ENCODE data around the gene MR1.
A peak's percentile ranks its signal among the peaks of the same experiment; 100 is the strongest.

MR1 gene

GRCh38 chr1:181083842-181084605, 50.2 kb downstream of the MR1 start:
- no peak overlapping the region for H2AFZ ChIP-seq (ENCODE audit: low read depth, low read length)
- H3K4me1 ChIP-seq (ENCODE audit: insufficient read depth, low read length) = peaks cover 6% of the 10 kb centered on the region
- H3K36me3 ChIP-seq (ENCODE audit: insufficient read depth, low read length) = no peaks in the 10 kb centered on the region
- no peak overlapping the region for H3K4me3 ChIP-seq (ENCODE audit: low read length)
- no peaks in the 10 kb centered on the region for H3K27me3 ChIP-seq (ENCODE audit: insufficient read depth, low read length)
- no peaks in the 10 kb centered on the region for H3K9me3 ChIP-seq (ENCODE audit: low read length)

- Histone ChIP-seq H3K4me3 (ENCODE audit: low read length) (no peak overlapping the region), H3K27me3 (ENCODE audit: insufficient read depth, low read length) (no peaks in the 10 kb centered on the region), H3K4me1 (ENCODE audit: insufficient read depth, low read length) (peaks cover 6% of the 10 kb centered on the region), H3K9me3 (ENCODE audit: low read length) (no peaks in the 10 kb centered on the region), H2AFZ (ENCODE audit: low read depth, low read length) (no peak overlapping the region), H3K36me3 (ENCODE audit: insufficient read depth, low read length) (no peaks in the 10 kb centered on the region)
These were observed 50.8 kb downstream of the MR1 start for GRCh38 chr1:181084606-181084969.

DNA sequence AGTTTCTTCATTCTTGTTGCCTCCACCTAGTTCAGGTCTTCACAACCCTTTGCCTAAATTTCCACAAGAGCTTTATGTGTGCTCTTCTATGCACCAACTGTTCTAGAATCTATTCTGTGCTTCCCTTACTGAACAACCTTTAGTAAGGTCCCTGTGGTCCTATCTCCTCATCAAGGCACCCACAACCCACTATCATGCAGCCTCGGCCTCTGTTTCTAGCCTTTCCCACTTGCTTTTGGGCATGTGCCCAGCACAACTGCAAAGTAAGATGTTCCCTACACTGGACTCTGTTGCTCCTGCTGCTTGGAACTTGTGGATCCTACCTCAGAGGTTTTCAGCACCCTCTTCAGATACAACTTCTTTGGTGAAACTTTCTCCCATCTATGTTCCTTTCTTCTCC, 52.3 kb downstream of the MR1 start:
- Histone ChIP-seq H3K4me3 (ENCODE audit: low read length) (no peak overlapping the region), H3K27me3 (ENCODE audit: insufficient read depth, low read length) (no peaks in the 10 kb centered on the region), H2AFZ (ENCODE audit: low read depth, low read length) (no peak overlapping the region), H3K9me3 (ENCODE audit: low read length) (no peaks in the 10 kb centered on the region), H3K4me1 (ENCODE audit: insufficient read depth, low read length) (peaks cover 12% of the 10 kb centered on the region), H3K36me3 (ENCODE audit: insufficient read depth, low read length) (no peaks in the 10 kb centered on the region)

DNA sequence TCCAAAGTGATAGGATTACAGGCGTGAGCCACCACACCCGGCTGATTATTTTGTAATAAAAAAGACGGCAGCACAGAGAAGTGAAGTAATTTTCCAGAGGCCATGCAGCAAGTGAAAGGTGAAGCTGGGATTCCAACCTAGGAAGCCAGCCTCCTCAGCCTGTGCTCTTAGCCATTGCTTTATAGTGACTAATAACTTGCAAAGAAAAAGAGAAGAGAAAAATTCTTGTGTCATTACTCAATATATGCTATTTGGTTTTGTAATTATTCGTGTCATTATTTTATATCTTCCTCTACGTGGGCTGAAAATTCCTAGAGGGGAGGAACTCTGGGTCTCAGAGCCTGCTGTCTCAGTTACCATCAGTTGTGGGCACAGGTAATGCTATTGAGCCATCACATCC, 53.1 kb downstream of the MR1 start:
- H2AFZ ChIP-seq (ENCODE audit: low read depth, low read length) = no peak overlapping the region
- peaks cover 14% of the 10 kb centered on the region for H3K4me1 ChIP-seq (ENCODE audit: insufficient read depth, low read length)
- no peak overlapping the region for H3K4me3 ChIP-seq (ENCODE audit: low read length)
- H3K27me3 ChIP-seq (ENCODE audit: insufficient read depth, low read length) = no peaks in the 10 kb centered on the region
- H3K36me3 ChIP-seq (ENCODE audit: insufficient read depth, low read length) = no peaks in the 10 kb centered on the region
- no peaks in the 10 kb centered on the region for H3K9me3 ChIP-seq (ENCODE audit: low read length)

GRCh38 chr1:181087400-181087901, 53.7 kb downstream of the MR1 start:
- no peak overlapping the region for H2AFZ ChIP-seq (ENCODE audit: low read depth, low read length)
- H3K27me3 ChIP-seq (ENCODE audit: insufficient read depth, low read length) = no peaks in the 10 kb centered on the region
- no peak overlapping the region for H3K4me3 ChIP-seq (ENCODE audit: low read length)
- no peaks in the 10 kb centered on the region for H3K36me3 ChIP-seq (ENCODE audit: insufficient read depth, low read length)
- no peaks in the 10 kb centered on the region for H3K9me3 ChIP-seq (ENCODE audit: low read length)
- peaks cover 17% of the 10 kb centered on the region for H3K4me1 ChIP-seq (ENCODE audit: insufficient read depth, low read length)

DNA sequence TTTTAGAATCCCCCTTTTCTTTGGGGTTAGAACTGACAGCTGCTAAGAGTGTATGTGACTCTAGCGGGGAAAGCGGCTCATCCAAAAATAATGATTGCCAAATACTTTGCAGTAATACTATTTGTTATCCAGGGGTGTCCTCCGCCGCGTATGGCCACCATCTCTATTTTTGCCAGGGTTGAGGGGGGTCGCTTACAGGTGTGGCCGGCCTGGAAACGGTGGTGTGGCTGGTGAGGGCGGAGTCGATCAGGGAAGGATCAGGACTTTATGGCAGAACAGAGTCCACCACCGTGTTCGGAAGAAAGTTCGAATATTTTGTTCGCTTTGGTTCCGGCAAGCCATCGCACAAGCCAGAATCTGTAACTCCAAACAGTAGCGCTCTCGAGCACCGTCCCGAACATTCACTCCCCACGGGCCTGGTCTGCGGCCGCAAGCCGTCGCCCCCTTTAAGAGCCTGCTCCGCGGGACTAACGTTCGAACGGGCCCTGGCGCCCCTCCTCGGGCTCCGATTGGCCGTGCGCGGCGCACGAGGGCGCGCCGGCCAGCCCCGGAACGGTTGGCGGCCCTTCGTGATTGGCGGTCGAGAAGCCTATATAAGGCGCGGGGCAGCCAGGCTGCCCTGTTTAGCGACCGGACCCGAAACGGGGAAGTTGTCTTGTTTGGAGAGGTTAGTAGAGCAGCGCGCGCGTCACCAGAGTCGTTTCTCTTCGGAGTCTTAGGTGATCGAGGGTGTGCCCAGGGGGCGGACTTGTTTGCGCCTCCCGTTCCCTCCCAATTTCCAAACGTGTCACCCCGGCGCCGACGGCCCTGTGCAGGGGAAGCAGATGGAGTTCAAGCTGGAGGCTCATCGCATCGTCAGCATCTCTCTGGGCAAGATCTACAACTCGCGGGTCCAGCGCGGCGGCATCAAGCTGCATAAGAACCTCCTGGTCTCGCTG, 54.6 kb downstream of the MR1 start, which contains the start of gene IER5:
IER5 (plus strand) TSS at position 622 of the 938 bp plus-strand sequence; CDS start at position 825, 203 bp downstream.
- peak within 1 kb of the TSS; percentile 85 for H3K4me3 ChIP-seq (ENCODE audit: low read length)
- no peaks in the 10 kb centered on the region for H3K27me3 ChIP-seq (ENCODE audit: insufficient read depth, low read length)
- H3K4me1 ChIP-seq (ENCODE audit: insufficient read depth, low read length) = peaks cover 17% of the 10 kb centered on the region
- peak within 1 kb of the TSS; percentile 12 for H2AFZ ChIP-seq (ENCODE audit: low read depth, low read length)
- no peaks in the 10 kb centered on the region for H3K36me3 ChIP-seq (ENCODE audit: insufficient read depth, low read length)
- no peaks in the 10 kb centered on the region for H3K9me3 ChIP-seq (ENCODE audit: low read length)

- H2AFZ ChIP-seq (ENCODE audit: low read depth, low read length) = no peak overlapping the region
- no peaks in the 10 kb centered on the region for H3K27me3 ChIP-seq (ENCODE audit: insufficient read depth, low read length)
- H3K4me3 ChIP-seq (ENCODE audit: low read length) = peak overlapping the region; percentile 85
- no peaks in the 10 kb centered on the region for H3K9me3 ChIP-seq (ENCODE audit: low read length)
- no peaks in the 10 kb centered on the region for H3K36me3 ChIP-seq (ENCODE audit: insufficient read depth, low read length)
- H3K4me1 ChIP-seq (ENCODE audit: insufficient read depth, low read length) = peaks cover 18% of the 10 kb centered on the region
These were observed 55.4 kb downstream of the MR1 start for GRCh38 chr1:181089017-181089675.

- peaks cover 24% of the 10 kb centered on the region for H3K4me1 ChIP-seq (ENCODE audit: insufficient read depth, low read length)
- H3K36me3 ChIP-seq (ENCODE audit: insufficient read depth, low read length) = no peaks in the 10 kb centered on the region
- H3K9me3 ChIP-seq (ENCODE audit: low read length) = no peaks in the 10 kb centered on the region
- no peak overlapping the region for H2AFZ ChIP-seq (ENCODE audit: low read depth, low read length)
- H3K27me3 ChIP-seq (ENCODE audit: insufficient read depth, low read length) = no peaks in the 10 kb centered on the region
- peak overlapping the region; percentile 85 for H3K4me3 ChIP-seq (ENCODE audit: low read length)
These were observed 56.1 kb downstream of the MR1 start for GRCh38 chr1:181089676-181090544.

- Histone ChIP-seq H3K36me3 (ENCODE audit: insufficient read depth, low read length) (no peaks in the 10 kb centered on the region), H3K4me3 (ENCODE audit: low read length) (peak overlapping the region; percentile 85), H3K4me1 (ENCODE audit: insufficient read depth, low read length) (peaks cover 24% of the 10 kb centered on the region), H3K27me3 (ENCODE audit: insufficient read depth, low read length) (no peaks in the 10 kb centered on the region), H2AFZ (ENCODE audit: low read depth, low read length) (no peak overlapping the region), H3K9me3 (ENCODE audit: low read length) (no peaks in the 10 kb centered on the region)
These were observed 56.9 kb downstream of the MR1 start for GRCh38 chr1:181090641-181091126.

GRCh38 chr1:181091309-181092040, 57.7 kb downstream of the MR1 start:
- H3K4me1 ChIP-seq (ENCODE audit: insufficient read depth, low read length) = peaks cover 29% of the 10 kb centered on the region
- H3K4me3 ChIP-seq (ENCODE audit: low read length) = peak overlapping the region; percentile 85

GRCh38 chr1:181092056-181092455, 58.3 kb downstream of the MR1 start:
- Histone ChIP-seq H3K36me3 (ENCODE audit: insufficient read depth, low read length) (no peaks in the 10 kb centered on the region), H3K4me1 (ENCODE audit: insufficient read depth, low read length) (peaks cover 34% of the 10 kb centered on the region), H3K27me3 (ENCODE audit: insufficient read depth, low read length) (no peaks in the 10 kb centered on the region), H3K9me3 (ENCODE audit: low read length) (no peaks in the 10 kb centered on the region), H3K4me3 (ENCODE audit: low read length) (peak overlapping the region; percentile 15), H2AFZ (ENCODE audit: low read depth, low read length) (no peak overlapping the region)

More at GRCh38 chr1:181091309-181092040, 57.7 kb downstream of the MR1 start:
- Histone ChIP-seq H3K27me3 (ENCODE audit: insufficient read depth, low read length) (no peaks in the 10 kb centered on the region), H3K36me3 (ENCODE audit: insufficient read depth, low read length) (no peaks in the 10 kb centered on the region), H3K9me3 (ENCODE audit: low read length) (no peaks in the 10 kb centered on the region), H2AFZ (ENCODE audit: low read depth, low read length) (no peak overlapping the region)
